ENCODE data around the gene ZNF385D.

- TF ChIP-seq, protein P1, sequence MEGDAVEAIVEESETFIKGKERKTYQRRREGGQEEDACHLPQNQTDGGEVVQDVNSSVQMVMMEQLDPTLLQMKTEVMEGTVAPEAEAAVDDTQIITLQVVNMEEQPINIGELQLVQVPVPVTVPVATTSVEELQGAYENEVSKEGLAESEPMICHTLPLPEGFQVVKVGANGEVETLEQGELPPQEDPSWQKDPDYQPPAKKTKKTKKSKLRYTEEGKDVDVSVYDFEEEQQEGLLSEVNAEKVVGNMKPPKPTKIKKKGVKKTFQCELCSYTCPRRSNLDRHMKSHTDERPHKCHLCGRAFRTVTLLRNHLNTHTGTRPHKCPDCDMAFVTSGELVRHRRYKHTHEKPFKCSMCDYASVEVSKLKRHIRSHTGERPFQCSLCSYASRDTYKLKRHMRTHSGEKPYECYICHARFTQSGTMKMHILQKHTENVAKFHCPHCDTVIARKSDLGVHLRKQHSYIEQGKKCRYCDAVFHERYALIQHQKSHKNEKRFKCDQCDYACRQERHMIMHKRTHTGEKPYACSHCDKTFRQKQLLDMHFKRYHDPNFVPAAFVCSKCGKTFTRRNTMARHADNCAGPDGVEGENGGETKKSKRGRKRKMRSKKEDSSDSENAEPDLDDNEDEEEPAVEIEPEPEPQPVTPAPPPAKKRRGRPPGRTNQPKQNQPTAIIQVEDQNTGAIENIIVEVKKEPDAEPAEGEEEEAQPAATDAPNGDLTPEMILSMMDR (conservative IDR thresholded peaks at IDR 0.05), result no peak
- TF ChIP-seq EZH2 (IDR thresholded peaks at IDR 0.05; ENCODE audit: low read depth), result no peak
Observed at GRCh38 chr3:21794291-21794690, 43.3 kb upstream of the ZNF385D start.

Data from PC-9 (cell line).